BE2C (cell line): ENCODE results near the gene HEXA.
A peak's percentile ranks its signal among the peaks of the same experiment; 100 is the strongest.
"Not testable (repeated sequence)": the region's sequence is repeated elsewhere in the genome, so short reads cannot be mapped to it uniquely, and the experiment has no call there.

ENCODE experiments used
- DNase-seq: peaks from one replicate; pipeline ENCODE4 v3.0.0-alpha.2; 2020
- H3K27me3 ChIP-seq: fragments of 250-450 bp; sonication (Bioruptor Pico); 2 replicates; pipeline ENCODE4 v1.5.1; 2020; ENCODE audit warnings: mild to moderate bottlenecking
- H3K36me3 ChIP-seq: fragments of 250-450 bp; sonication (Bioruptor Pico); 2 replicates; pipeline ENCODE4 v1.5.1; 2020; ENCODE audit warnings: mild to moderate bottlenecking
- H3K4me1 ChIP-seq: fragments of 250-450 bp; sonication (Bioruptor Pico); 2 replicates; pipeline ENCODE4 v1.5.1; 2020
- H3K4me3 ChIP-seq: 2 replicates; pipeline ENCODE4 v1.5.1; 2011; ENCODE audit warnings: low read depth, low read length
- H3K9me3 ChIP-seq: fragments of 250-450 bp; sonication (Bioruptor Pico); 2 replicates; pipeline ENCODE4 v1.5.1; 2020
- TF ChIP-seq, protein P1 (sequence below): IDR thresholded peaks from 2 replicates; pipeline ENCODE4 v1.5.1; 2012; ENCODE audit warnings: mild to moderate bottlenecking, low read depth, low read length

HEXA gene

GRCh38 chr15:72398648-72399047, 22.8 kb upstream of the HEXA start:
- DNase-seq = no peak
- Histone ChIP-seq H3K4me1 (no peaks in the 10 kb centered on the region; the same call in 1 of the 2 replicates), H3K27me3 (peaks cover 51% of the 10 kb centered on the region), H3K36me3 (no peaks in the 10 kb centered on the region), H3K4me3 (no peak overlapping the region), H3K9me3 (no peaks in the 10 kb centered on the region)
- TF ChIP-seq, protein P1, sequence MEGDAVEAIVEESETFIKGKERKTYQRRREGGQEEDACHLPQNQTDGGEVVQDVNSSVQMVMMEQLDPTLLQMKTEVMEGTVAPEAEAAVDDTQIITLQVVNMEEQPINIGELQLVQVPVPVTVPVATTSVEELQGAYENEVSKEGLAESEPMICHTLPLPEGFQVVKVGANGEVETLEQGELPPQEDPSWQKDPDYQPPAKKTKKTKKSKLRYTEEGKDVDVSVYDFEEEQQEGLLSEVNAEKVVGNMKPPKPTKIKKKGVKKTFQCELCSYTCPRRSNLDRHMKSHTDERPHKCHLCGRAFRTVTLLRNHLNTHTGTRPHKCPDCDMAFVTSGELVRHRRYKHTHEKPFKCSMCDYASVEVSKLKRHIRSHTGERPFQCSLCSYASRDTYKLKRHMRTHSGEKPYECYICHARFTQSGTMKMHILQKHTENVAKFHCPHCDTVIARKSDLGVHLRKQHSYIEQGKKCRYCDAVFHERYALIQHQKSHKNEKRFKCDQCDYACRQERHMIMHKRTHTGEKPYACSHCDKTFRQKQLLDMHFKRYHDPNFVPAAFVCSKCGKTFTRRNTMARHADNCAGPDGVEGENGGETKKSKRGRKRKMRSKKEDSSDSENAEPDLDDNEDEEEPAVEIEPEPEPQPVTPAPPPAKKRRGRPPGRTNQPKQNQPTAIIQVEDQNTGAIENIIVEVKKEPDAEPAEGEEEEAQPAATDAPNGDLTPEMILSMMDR = no peak

- Histone ChIP-seq H3K36me3 (no peaks in the 10 kb centered on the region), H3K4me3 (no peak within 1 kb of the TSS), H3K4me1 (no peaks in the 10 kb centered on the region; the same call in 1 of the 2 replicates), H3K27me3 (peaks cover 46% of the 10 kb centered on the region), H3K9me3 (no peaks in the 10 kb centered on the region)
- no peak for DNase-seq
- TF ChIP-seq, protein P1 = no peak
Observed at GRCh38 chr15:72397796-72398588, 22.2 kb upstream of the HEXA start, which contains the start of gene TMEM202. Gene TMEM202, plus strand, starts transcription at chr15:72398305. Its CDS starts 22 bp downstream, at chr15:72398327.

GRCh38 chr15:72396331-72396730, 20.5 kb upstream of the HEXA start:
- DNase-seq, H3K4me1 ChIP-seq, H3K36me3 ChIP-seq, H3K4me3 ChIP-seq, H3K9me3 ChIP-seq: not testable (repeated sequence)
- H3K27me3 ChIP-seq = peaks cover 34% of the 10 kb centered on the region

DNA sequence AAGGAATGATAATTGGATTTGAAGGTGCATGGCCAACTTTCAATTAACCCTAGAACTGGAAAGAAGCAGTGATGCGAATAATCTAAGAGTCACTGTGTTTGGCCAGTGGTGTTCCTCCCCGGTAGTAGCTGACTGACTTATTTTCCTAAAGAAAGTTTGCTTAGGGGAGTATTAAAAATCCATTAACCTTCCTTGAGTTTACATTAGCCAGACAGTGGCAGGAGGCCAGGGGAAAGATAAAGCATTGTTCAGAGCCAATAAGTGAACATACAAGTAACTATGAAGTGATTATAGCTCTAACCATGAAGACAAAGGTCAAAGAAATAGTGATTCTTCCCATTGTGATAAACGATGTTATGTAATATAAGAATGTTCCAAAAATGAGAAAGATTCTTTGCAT, 13.4 kb upstream of the HEXA start:
- Histone ChIP-seq H3K27me3 (peaks cover 53% of the 10 kb centered on the region), H3K4me3 (no peak overlapping the region), H3K9me3 (no peaks in the 10 kb centered on the region), H3K4me1 (no peaks in the 10 kb centered on the region), H3K36me3 (no peaks in the 10 kb centered on the region)
- TF ChIP-seq, protein P1 = no peak
- no peak for DNase-seq

DNA sequence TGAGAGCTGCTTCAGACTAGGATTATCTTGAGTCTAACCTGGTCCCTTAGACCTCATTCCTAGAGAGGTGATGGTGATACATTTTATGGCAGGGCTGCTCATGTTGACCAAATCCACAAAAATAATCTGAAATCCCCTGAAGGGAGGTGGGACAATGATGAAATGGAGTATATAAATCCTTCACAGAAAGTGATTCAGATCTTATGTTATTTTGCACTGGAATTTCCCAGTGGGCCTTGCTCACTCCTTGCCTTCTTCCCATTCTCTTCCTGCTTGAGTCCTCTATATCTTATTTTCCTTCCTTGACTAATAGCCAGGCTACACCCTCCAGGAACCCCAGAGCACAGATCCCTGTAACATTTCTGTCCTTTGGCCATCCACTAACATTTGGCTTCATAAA, 11.9 kb upstream of the HEXA start:
- Histone ChIP-seq H3K36me3 (no peaks in the 10 kb centered on the region), H3K4me1 (no peaks in the 10 kb centered on the region), H3K27me3 (peaks cover 66% of the 10 kb centered on the region), H3K9me3 (no peaks in the 10 kb centered on the region), H3K4me3 (no peak overlapping the region)
- no peak for DNase-seq
- TF ChIP-seq, protein P1 = no peak

DNA sequence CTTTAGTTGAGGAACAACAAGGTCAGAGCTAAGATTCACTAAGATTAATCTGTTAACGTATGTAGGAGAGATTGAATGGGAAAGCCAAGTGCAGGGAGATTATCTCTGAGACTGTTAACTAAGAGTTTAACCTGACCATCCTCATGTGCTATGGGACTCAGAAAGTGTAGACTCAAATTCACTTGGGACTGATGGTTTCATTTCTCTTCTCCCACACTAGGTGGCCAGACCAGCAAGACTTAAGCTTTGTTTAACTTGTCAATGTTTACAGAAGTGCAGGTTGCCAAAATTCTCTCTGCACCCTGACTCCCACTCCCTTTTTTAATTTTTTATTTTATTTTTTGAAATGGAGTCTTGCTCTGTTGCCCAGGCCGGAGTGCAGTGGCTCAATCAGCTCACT, 6.3 kb upstream of the HEXA start:
- Histone ChIP-seq H3K36me3 (no peaks in the 10 kb centered on the region), H3K9me3 (no peaks in the 10 kb centered on the region), H3K4me3 (no peak overlapping the region), H3K4me1 (no peaks in the 10 kb centered on the region), H3K27me3 (peaks cover 66% of the 10 kb centered on the region)
- DNase-seq = no peak
- TF ChIP-seq, protein P1 = peak; percentile 41
